ENCODE results near the gene TNFRSF4. TPM values are rescaled to one million over a fixed set of nuclear protein-coding genes. Genes with fewer than 3 reads are reported as not detected.

TNFRSF4 gene
- total RNA-seq (65.8 TPM), polyA plus RNA-seq (10 to 100 TPM; 19.0 to 50.2 (median 32.2) TPM)

GRCh38 chr1:1213345-1214265 lies at the start of gene TNFRSF4:
Gene TNFRSF4 (minus strand): TSS chr1:1214153. CDS start chr1:1214127, 26 bp downstream.
- Mint-ChIP-seq H3K4me1 (peaks cover 3 to 46% (median 17%) of the 10 kb centered on the region in 4 donors), H3K27me3 (peaks cover 6% of the 10 kb centered on the region), H3K9me3 (peaks cover 0 to 2% (median 0%) of the 10 kb centered on the region in 7 donors), H3K27ac (peak within 1 kb of the TSS; percentile 43 to 99 (median 88)), H3K36me3 (peaks cover 6% of the 10 kb centered on the region), H3K4me3 (peak within 1 kb of the TSS; percentile 76 to 84 (median 80))
- peak within 1 kb of the TSS; percentile 19 for H3K4me3 ChIP-seq (ENCODE audit: low read depth, low read length)
- H3K9me3 ChIP-seq (ENCODE audit: control insufficient read depth in 2 of 2, low read length in 2 of 2): no peaks in the 10 kb centered on the region
- H3K27ac ChIP-seq (ENCODE audit: insufficient read depth, low read length, poor library complexity, severe bottlenecking): peak within 1 kb of the TSS; percentile 84
- peaks cover 74% of the 10 kb centered on the region for H3K4me1 ChIP-seq (ENCODE audit: control insufficient read depth, insufficient read depth, low read length, poor library complexity, severe bottlenecking)
- ATAC-seq (ENCODE audit: low read depth in 2 of 2) (peak in 1 of 2 donors; percentile 12), DNase-seq (peak in 1 of 3 donors; percentile 48)
- no peaks in the 10 kb centered on the region for H3K27me3 ChIP-seq (ENCODE audit: control insufficient read depth, insufficient read depth, low read length)
- H3K36me3 ChIP-seq (ENCODE audit: control insufficient read depth, insufficient read depth, low read length): no peaks in the 10 kb centered on the region

GRCh38 chr1:1262758-1263157 lies 48.8 kb upstream of the TNFRSF4 start:
- no peaks in the 10 kb centered on the region for H3K9me3 ChIP-seq (ENCODE audit: control insufficient read depth in 2 of 2, low read length in 2 of 2)
- peaks cover 56% of the 10 kb centered on the region for H3K36me3 ChIP-seq (ENCODE audit: control insufficient read depth, insufficient read depth, low read length)
- Mint-ChIP-seq H3K27ac (peak overlapping the region in 1 of 3 donors; percentile 52), H3K36me3 (peaks cover 6% of the 10 kb centered on the region), H3K4me1 (peaks cover 0 to 15% (median 2%) of the 10 kb centered on the region in 4 donors), H3K4me3 (no peak overlapping the region), H3K9me3 (no peaks in the 10 kb centered on the region), H3K27me3 (no peaks in the 10 kb centered on the region)
- DNase-seq (no peak), ATAC-seq (ENCODE audit: low read depth in 2 of 2) (no peak)
- H3K4me1 ChIP-seq (ENCODE audit: control insufficient read depth, insufficient read depth, low read length, poor library complexity, severe bottlenecking): no peaks in the 10 kb centered on the region
- H3K4me3 ChIP-seq (ENCODE audit: low read depth, low read length): no peak overlapping the region
- no peak overlapping the region for H3K27ac ChIP-seq (ENCODE audit: insufficient read depth, low read length, poor library complexity, severe bottlenecking)
- H3K27me3 ChIP-seq (ENCODE audit: control insufficient read depth, insufficient read depth, low read length): no peaks in the 10 kb centered on the region

- ATAC-seq (ENCODE audit: low read depth in 2 of 2): no peak
- H3K36me3 ChIP-seq (ENCODE audit: control insufficient read depth, insufficient read depth, low read length): peaks cover 50% of the 10 kb centered on the region
- no peak overlapping the region for H3K4me3 ChIP-seq (ENCODE audit: low read depth, low read length)
- no peaks in the 10 kb centered on the region for H3K4me1 ChIP-seq (ENCODE audit: control insufficient read depth, insufficient read depth, low read length, poor library complexity, severe bottlenecking)
- no peak overlapping the region for H3K27ac ChIP-seq (ENCODE audit: insufficient read depth, low read length, poor library complexity, severe bottlenecking)
- no peak overlapping the region for H3K4me3 Mint-ChIP-seq
- peaks cover 6% of the 10 kb centered on the region for H3K36me3 Mint-ChIP-seq
- no peaks in the 10 kb centered on the region for H3K27me3 Mint-ChIP-seq
- H3K27ac Mint-ChIP-seq: no peak overlapping the region
- H3K9me3 ChIP-seq (ENCODE audit: control insufficient read depth in 2 of 2, low read length in 2 of 2): no peaks in the 10 kb centered on the region
- no peak for DNase-seq
- no peaks in the 10 kb centered on the region for H3K9me3 Mint-ChIP-seq
- H3K27me3 ChIP-seq (ENCODE audit: control insufficient read depth, insufficient read depth, low read length): no peaks in the 10 kb centered on the region
- H3K4me1 Mint-ChIP-seq: peaks cover 0 to 15% (median 2%) of the 10 kb centered on the region in 4 donors
Observed at GRCh38 chr1:1262071-1262470, 48.1 kb upstream of the TNFRSF4 start.

GRCh38 chr1:1260843-1261560 lies 47.0 kb upstream of the TNFRSF4 start:
- peak overlapping the region in 2 of 4 donors; percentile 56 to 58 for H3K4me3 Mint-ChIP-seq
- peaks cover 9% of the 10 kb centered on the region for H3K36me3 Mint-ChIP-seq
- H3K27ac Mint-ChIP-seq: peak overlapping the region in 2 of 3 donors; percentile 69 to 92
- peaks cover 0 to 15% (median 4%) of the 10 kb centered on the region in 4 donors for H3K4me1 Mint-ChIP-seq
- DNase-seq: peak in 1 of 3 donors; percentile 24
- no peaks in the 10 kb centered on the region for H3K9me3 ChIP-seq (ENCODE audit: control insufficient read depth in 2 of 2, low read length in 2 of 2)
- no peak overlapping the region for H3K4me3 ChIP-seq (ENCODE audit: low read depth, low read length)
- ATAC-seq (ENCODE audit: low read depth in 2 of 2): no peak
- no peaks in the 10 kb centered on the region for H3K27me3 ChIP-seq (ENCODE audit: control insufficient read depth, insufficient read depth, low read length)
- H3K4me1 ChIP-seq (ENCODE audit: control insufficient read depth, insufficient read depth, low read length, poor library complexity, severe bottlenecking): no peaks in the 10 kb centered on the region
- H3K9me3 Mint-ChIP-seq: no peaks in the 10 kb centered on the region
- H3K27me3 Mint-ChIP-seq: no peaks in the 10 kb centered on the region
- H3K36me3 ChIP-seq (ENCODE audit: control insufficient read depth, insufficient read depth, low read length): peaks cover 55% of the 10 kb centered on the region
- H3K27ac ChIP-seq (ENCODE audit: insufficient read depth, low read length, poor library complexity, severe bottlenecking): peak overlapping the region; percentile 1

- no peak overlapping the region for H3K4me3 ChIP-seq (ENCODE audit: low read depth, low read length)
- Mint-ChIP-seq H3K4me3 (no peak overlapping the region), H3K27ac (no peak overlapping the region), H3K27me3 (no peaks in the 10 kb centered on the region), H3K4me1 (peaks cover 0 to 12% (median 4%) of the 10 kb centered on the region in 4 donors), H3K36me3 (peaks cover 10% of the 10 kb centered on the region), H3K9me3 (no peaks in the 10 kb centered on the region)
- peaks cover 56% of the 10 kb centered on the region for H3K36me3 ChIP-seq (ENCODE audit: control insufficient read depth, insufficient read depth, low read length)
- H3K27ac ChIP-seq (ENCODE audit: insufficient read depth, low read length, poor library complexity, severe bottlenecking): no peak overlapping the region
- H3K9me3 ChIP-seq (ENCODE audit: control insufficient read depth in 2 of 2, low read length in 2 of 2): no peaks in the 10 kb centered on the region
- no peaks in the 10 kb centered on the region for H3K4me1 ChIP-seq (ENCODE audit: control insufficient read depth, insufficient read depth, low read length, poor library complexity, severe bottlenecking)
- no peak for DNase-seq
- H3K27me3 ChIP-seq (ENCODE audit: control insufficient read depth, insufficient read depth, low read length): no peaks in the 10 kb centered on the region
- ATAC-seq (ENCODE audit: low read depth in 2 of 2): peak in 1 of 2 donors; percentile 6
Observed at GRCh38 chr1:1259951-1260600, 46.1 kb upstream of the TNFRSF4 start.

GRCh38 chr1:1259540-1259939 lies 45.6 kb upstream of the TNFRSF4 start:
- peaks cover 0 to 12% (median 4%) of the 10 kb centered on the region in 4 donors for H3K4me1 Mint-ChIP-seq

GRCh38 chr1:1259119-1259488 lies 45.2 kb upstream of the TNFRSF4 start:
- ATAC-seq (ENCODE audit: low read depth in 2 of 2) (no peak), DNase-seq (no peak)
- Histone ChIP-seq H3K27me3 (ENCODE audit: control insufficient read depth, insufficient read depth, low read length) (no peaks in the 10 kb centered on the region), H3K4me1 (ENCODE audit: control insufficient read depth, insufficient read depth, low read length, poor library complexity, severe bottlenecking) (no peaks in the 10 kb centered on the region), H3K36me3 (ENCODE audit: control insufficient read depth, insufficient read depth, low read length) (peaks cover 61% of the 10 kb centered on the region), H3K9me3 (ENCODE audit: control insufficient read depth in 2 of 2, low read length in 2 of 2) (no peaks in the 10 kb centered on the region), H3K27ac (ENCODE audit: insufficient read depth, low read length, poor library complexity, severe bottlenecking) (no peak overlapping the region), H3K4me3 (ENCODE audit: low read depth, low read length) (no peak overlapping the region)
- Mint-ChIP-seq H3K36me3 (peaks cover 10% of the 10 kb centered on the region), H3K9me3 (no peaks in the 10 kb centered on the region), H3K4me3 (no peak overlapping the region), H3K4me1 (peaks cover 0 to 12% (median 4%) of the 10 kb centered on the region in 4 donors), H3K27ac (no peak overlapping the region), H3K27me3 (no peaks in the 10 kb centered on the region)

More at GRCh38 chr1:1259540-1259939, 45.6 kb upstream of the TNFRSF4 start:
- ATAC-seq (ENCODE audit: low read depth in 2 of 2) (no peak), DNase-seq (no peak)
- peaks cover 10% of the 10 kb centered on the region for H3K36me3 Mint-ChIP-seq
- no peaks in the 10 kb centered on the region for H3K27me3 ChIP-seq (ENCODE audit: control insufficient read depth, insufficient read depth, low read length)
- H3K9me3 ChIP-seq (ENCODE audit: control insufficient read depth in 2 of 2, low read length in 2 of 2): no peaks in the 10 kb centered on the region
- no peaks in the 10 kb centered on the region for H3K9me3 Mint-ChIP-seq
- no peaks in the 10 kb centered on the region for H3K4me1 ChIP-seq (ENCODE audit: control insufficient read depth, insufficient read depth, low read length, poor library complexity, severe bottlenecking)
- H3K27ac ChIP-seq (ENCODE audit: insufficient read depth, low read length, poor library complexity, severe bottlenecking): no peak overlapping the region
- H3K4me3 ChIP-seq (ENCODE audit: low read depth, low read length): no peak overlapping the region
- H3K36me3 ChIP-seq (ENCODE audit: control insufficient read depth, insufficient read depth, low read length): peaks cover 61% of the 10 kb centered on the region
- no peak overlapping the region for H3K4me3 Mint-ChIP-seq
- H3K27me3 Mint-ChIP-seq: no peaks in the 10 kb centered on the region
- H3K27ac Mint-ChIP-seq: no peak overlapping the region
